ENCODE measurements around the gene ARPC1A.

- no peak for TF ChIP-seq EZH2 (IDR thresholded peaks at IDR 0.05)
- no peak for TF ChIP-seq CTCF (IDR thresholded peaks at IDR 0.05)
- TF ChIP-seq EZH2phosphoT487 (IDR thresholded peaks at IDR 0.05) = no peak
Observed at GRCh38 chr7:99409192-99409572, 83.5 kb downstream of the ARPC1A start.
